Measurements from ENCODE around the gene TCN1. TPM values are rescaled to one million over a fixed set of nuclear protein-coding genes. Genes with fewer than 3 reads are reported as not detected.

Gene TCN1
- total and polyA plus RNA-seq, 4 donors = 0.08 to 4.7 (median 0.17) TPM; not detected in 1

- TF ChIP-seq, protein P1, sequence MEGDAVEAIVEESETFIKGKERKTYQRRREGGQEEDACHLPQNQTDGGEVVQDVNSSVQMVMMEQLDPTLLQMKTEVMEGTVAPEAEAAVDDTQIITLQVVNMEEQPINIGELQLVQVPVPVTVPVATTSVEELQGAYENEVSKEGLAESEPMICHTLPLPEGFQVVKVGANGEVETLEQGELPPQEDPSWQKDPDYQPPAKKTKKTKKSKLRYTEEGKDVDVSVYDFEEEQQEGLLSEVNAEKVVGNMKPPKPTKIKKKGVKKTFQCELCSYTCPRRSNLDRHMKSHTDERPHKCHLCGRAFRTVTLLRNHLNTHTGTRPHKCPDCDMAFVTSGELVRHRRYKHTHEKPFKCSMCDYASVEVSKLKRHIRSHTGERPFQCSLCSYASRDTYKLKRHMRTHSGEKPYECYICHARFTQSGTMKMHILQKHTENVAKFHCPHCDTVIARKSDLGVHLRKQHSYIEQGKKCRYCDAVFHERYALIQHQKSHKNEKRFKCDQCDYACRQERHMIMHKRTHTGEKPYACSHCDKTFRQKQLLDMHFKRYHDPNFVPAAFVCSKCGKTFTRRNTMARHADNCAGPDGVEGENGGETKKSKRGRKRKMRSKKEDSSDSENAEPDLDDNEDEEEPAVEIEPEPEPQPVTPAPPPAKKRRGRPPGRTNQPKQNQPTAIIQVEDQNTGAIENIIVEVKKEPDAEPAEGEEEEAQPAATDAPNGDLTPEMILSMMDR (IDR thresholded peaks at IDR 0.05; ENCODE audit: low read depth, low read length, missing input control) = no peak
- TF ChIP-seq GABPA (IDR thresholded peaks at IDR 0.05 in 1 of 2, conservative IDR thresholded peaks at IDR 0.05 in 1 of 2) (no peak), YY1 (IDR thresholded peaks at IDR 0.05) (no peak), EGR1 (IDR thresholded peaks at IDR 0.05; ENCODE audit: low read depth in 2 of 2) (no peak), HNF4G (IDR thresholded peaks at IDR 0.05) (no peak), NR2F2 (IDR thresholded peaks at IDR 0.05) (no peak)
Observed at GRCh38 chr11:59814021-59814420, 52.3 kb downstream of the TCN1 start (continued).

GRCh38 chr11:59813364-59813763 is 52.9 kb downstream of the TCN1 start:
- no peak for DNase-seq (ENCODE audit: low spot score)
- H3K27ac ChIP-seq (ENCODE audit: low read depth in 1 of 2, low read length in 2 of 2) = no peak overlapping the region
- H3K9ac ChIP-seq (ENCODE audit: low read depth in 1 of 2, low read length in 2 of 2) = no peak overlapping the region
- no peak overlapping the region for H3K4me3 ChIP-seq (ENCODE audit: low read depth in 1 of 3, low read length in 3 of 3)
- no peaks in the 10 kb centered on the region for H3K27me3 ChIP-seq (ENCODE audit: control insufficient read depth in 4 of 4, insufficient read depth in 4 of 4, low read length in 3 of 4)
- TF ChIP-seq SP1 (IDR thresholded peaks at IDR 0.05) (no peak), RAD21 (IDR thresholded peaks at IDR 0.05) (no peak), ATF3 (IDR thresholded peaks at IDR 0.05) (no peak), EGR1 (IDR thresholded peaks at IDR 0.05; ENCODE audit: low read depth in 2 of 2) (no peak), ZBTB33 (IDR thresholded peaks at IDR 0.05) (no peak), NR2F2 (IDR thresholded peaks at IDR 0.05) (no peak), FOXA1 (IDR thresholded peaks at IDR 0.05) (no peak), GABPA (IDR thresholded peaks at IDR 0.05 in 1 of 2, conservative IDR thresholded peaks at IDR 0.05 in 1 of 2) (no peak), HNF4A (conservative IDR thresholded peaks at IDR 0.05) (no peak), JUND (IDR thresholded peaks at IDR 0.05) (no peak)
- TF ChIP-seq, protein P2, sequence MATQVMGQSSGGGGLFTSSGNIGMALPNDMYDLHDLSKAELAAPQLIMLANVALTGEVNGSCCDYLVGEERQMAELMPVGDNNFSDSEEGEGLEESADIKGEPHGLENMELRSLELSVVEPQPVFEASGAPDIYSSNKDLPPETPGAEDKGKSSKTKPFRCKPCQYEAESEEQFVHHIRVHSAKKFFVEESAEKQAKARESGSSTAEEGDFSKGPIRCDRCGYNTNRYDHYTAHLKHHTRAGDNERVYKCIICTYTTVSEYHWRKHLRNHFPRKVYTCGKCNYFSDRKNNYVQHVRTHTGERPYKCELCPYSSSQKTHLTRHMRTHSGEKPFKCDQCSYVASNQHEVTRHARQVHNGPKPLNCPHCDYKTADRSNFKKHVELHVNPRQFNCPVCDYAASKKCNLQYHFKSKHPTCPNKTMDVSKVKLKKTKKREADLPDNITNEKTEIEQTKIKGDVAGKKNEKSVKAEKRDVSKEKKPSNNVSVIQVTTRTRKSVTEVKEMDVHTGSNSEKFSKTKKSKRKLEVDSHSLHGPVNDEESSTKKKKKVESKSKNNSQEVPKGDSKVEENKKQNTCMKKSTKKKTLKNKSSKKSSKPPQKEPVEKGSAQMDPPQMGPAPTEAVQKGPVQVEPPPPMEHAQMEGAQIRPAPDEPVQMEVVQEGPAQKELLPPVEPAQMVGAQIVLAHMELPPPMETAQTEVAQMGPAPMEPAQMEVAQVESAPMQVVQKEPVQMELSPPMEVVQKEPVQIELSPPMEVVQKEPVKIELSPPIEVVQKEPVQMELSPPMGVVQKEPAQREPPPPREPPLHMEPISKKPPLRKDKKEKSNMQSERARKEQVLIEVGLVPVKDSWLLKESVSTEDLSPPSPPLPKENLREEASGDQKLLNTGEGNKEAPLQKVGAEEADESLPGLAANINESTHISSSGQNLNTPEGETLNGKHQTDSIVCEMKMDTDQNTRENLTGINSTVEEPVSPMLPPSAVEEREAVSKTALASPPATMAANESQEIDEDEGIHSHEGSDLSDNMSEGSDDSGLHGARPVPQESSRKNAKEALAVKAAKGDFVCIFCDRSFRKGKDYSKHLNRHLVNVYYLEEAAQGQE (IDR thresholded peaks at IDR 0.05) = no peak
- TF ChIP-seq, protein P3, sequence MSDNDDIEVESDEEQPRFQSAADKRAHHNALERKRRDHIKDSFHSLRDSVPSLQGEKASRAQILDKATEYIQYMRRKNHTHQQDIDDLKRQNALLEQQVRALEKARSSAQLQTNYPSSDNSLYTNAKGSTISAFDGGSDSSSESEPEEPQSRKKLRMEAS (IDR thresholded peaks at IDR 0.05) = no peak
- TF ChIP-seq, protein P1 (IDR thresholded peaks at IDR 0.05; ENCODE audit: low read depth, low read length, missing input control) = no peak
- H3K9me3 ChIP-seq (ENCODE audit: control insufficient read depth in 4 of 4, low read length in 3 of 4) = no peaks in the 10 kb centered on the region
- H3K4me1 ChIP-seq (ENCODE audit: control insufficient read depth in 4 of 4, insufficient read depth in 4 of 4, low read length in 3 of 4) = peaks cover 0 to 6% (median 0%) of the 10 kb centered on the region in 4 donors
- H3K36me3 ChIP-seq (ENCODE audit: control insufficient read depth in 4 of 4, insufficient read depth in 3 of 4, low read depth in 1 of 4, low read length in 3 of 4) = peaks cover 0 to 3% (median 1%) of the 10 kb centered on the region in 4 donors
- WGBS = 96% methylated on average over 1 of the region's 1 CpG
